HL-60/S4 treated with retinoic acid at 250 ng/mL for 4 days and 3 days (cell line): Measurements from ENCODE around the gene FAF1.

Experiments used
- in situ Hi-C: fragments of 300-500 bp; cut with MboI; formaldehyde crosslinking; loops from 2 replicates; pipeline ENCODE4 v1.7.0; 2022; ENCODE audit warnings: low sequenced_read_pairs

FAF1 gene

DNA sequence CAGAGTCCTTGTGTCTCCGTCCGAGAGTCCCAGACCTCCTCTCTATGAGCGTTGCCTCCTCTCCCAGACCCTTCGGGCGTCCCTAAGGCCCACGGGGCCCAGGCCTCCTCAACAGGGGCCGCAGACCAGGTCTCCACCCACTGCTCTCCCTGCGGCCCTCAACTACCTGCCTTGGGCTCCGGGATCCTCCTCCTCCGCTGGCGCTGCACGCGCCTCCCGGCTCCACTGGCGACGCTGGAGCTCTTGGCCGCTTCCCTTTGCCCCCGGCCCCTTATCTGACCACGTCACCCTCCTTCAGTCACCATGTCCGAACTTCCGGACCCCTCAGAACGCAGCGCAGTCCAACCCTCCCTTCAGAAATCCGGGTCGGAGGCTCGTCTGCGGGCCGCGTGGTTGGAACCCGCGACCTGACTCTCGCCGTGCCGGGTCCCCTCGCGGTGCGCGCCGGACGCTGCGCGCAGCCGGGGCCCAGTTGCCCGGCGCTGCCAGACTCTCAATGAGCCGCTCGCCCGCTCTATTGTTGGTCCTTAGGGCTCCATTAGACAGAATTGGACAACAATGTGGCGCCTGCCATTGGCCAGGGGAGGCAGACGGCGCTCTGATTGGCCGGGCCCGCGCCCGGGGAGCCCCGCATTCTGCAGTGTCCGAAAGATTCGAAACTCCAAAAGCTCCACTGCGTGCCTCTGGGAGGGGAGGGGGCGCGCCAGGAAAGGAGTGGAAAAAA is 537.0 kb downstream of the FAF1 start, which contains the start of gene DMRTA2:
Gene DMRTA2, minus strand, starts transcription at position 498 of the 724 bp plus-strand sequence. CDS start 1,907 bp downstream, outside the sequence.
- in situ Hi-C loops = no loop called here

DNA sequence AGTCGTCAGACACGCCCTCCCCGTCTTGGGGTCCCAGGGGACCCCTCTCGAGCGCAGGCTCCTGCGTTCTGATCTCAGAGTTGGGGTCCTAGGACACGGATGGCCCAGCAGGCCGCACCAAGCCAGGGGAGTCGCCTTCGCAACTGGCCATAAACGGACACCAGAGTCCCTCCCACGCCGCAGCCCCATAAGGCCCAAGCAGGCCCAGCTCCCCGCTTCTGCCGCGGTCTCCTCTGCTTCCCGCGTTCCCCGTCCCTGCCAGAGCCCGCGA is 537.5 kb downstream of the FAF1 start:
- in situ Hi-C loops = no loop called here

DNA sequence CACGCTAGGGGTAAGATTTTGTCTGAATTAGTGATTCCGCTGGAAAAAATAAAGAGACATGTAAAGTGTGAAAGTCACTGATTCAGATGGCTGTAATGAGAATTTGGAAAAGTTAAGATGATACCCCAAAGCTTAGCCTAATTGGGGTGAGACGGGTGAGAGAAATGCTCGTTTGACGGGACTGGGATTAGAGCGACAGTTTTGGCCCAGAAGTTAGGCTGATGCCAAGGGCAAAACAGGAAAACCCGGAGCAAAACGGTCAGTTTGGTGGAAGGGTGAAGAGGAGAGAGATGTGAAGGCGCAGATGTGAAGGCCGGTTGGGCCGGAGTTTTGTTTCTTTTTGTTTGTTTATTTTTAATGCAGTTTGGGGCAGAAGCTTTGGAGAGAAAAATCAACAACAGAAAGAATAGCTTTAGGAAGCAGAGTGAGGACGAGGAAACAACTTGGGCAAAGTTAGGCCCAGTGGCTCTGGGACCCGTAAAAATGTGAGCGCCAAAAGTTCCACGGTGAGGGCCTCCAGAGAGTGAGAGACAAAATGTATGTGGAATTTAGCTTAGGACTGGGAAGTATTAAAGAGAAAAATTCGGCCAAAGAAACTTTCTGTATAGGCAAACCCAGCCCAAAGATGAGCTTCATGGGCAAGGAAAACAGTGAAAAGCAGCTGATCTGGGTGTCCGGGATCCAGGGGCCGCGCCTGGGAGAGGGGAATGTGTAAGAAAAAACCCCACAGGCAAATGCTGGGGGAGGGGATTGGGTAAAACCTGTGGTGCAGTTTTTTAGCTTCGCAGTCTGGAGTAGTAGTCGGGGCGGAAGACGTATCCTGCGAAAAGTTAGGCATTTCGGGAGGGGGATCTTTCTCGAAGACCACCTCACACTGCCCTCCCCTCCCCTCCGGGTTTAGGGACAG is 538.0 kb downstream of the FAF1 start:
- in situ Hi-C loops = no loop called here

DNA sequence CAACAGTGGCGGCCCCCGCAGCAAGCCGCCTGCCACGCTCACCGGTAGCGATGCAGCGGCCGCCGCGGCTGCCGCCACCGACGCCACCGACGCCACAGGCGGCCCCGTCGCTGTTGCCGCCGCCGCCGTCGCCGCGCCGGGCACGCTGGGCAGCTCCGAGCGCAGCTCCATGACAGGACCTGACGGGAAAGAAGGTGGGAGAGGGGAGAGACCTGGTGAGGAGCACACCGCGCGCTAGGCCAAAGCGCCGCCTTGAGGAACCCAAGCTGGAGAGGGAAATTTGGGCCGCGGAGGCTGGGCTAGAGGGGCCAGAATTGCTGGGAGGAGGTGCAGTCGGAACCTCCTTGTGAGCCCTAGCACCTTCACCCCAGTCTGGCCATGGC is 538.7 kb downstream of the FAF1 start:
- in situ Hi-C loops = no loop called here

DNA sequence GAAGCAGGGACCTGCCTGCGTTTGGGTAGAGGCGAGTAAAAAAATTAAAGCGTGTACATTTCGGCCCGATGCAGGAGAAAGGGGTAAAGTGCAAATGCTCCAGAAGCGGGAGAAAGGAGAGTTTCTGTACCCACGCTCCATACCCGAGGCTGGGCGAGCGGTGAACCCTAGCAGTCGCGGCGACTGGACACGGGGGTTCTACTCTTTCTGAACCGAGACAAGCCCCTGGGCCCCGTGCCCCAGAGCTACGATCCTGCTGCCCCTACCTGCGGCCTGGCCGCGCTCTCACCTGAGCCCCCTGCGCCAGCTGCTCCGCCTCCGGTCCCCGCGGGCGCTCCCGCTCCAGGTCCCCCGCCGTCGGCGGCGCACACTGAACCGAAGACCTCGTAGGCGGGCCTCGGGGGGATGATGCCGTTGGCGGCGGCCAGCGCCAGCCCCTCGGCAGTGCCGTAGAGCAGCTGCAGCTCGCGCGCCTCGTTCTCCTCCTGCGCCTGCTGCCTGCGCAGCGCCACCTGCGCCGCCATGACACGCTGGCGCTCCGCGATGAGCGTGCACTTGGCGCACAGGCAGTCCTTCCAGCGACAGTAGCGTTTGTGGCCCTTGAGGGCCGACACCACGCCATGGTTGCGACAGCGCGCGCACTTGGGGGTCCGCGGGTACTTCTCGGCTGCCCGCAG is 539.2 kb downstream of the FAF1 start:
- in situ Hi-C loops = no loop called here

DNA sequence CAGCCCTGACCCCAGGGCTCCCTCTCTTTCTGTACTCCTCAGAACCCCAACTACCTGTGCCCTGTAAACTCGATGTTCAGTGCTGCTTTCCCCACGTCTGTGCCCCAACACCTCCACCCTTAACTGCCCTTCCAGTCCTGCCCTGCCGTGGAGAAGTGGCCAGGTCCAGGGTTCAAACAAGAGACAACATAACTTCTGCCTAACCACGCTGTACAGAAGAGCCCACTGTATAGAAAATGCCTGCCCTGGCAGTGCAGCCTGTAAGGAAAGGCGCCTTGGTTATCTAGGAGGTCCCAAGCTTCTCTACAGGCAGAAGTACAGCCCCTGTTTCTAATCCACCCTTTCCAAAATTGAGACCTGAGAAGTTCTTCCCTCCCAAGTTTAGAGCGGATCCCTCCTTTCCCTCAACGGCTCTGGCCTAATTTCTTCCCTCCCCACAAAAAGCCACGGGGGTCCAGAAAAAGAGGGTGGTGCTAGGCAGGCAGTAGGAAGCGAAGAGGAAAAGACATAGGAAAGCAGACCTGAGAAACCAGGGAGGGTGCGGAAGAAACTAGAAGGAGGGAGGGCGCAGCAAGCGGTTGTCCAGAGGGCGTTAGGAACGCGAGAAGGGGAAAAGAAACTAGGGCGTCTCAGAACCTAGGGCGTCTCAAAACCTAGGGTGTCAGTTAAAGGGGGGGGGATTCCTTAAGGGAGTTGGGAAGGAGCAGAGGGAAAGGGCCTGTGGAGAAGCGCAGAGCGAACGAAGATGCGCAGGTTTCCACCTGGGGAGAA is 540.0 kb downstream of the FAF1 start:
- in situ Hi-C loops = no loop called here

DNA sequence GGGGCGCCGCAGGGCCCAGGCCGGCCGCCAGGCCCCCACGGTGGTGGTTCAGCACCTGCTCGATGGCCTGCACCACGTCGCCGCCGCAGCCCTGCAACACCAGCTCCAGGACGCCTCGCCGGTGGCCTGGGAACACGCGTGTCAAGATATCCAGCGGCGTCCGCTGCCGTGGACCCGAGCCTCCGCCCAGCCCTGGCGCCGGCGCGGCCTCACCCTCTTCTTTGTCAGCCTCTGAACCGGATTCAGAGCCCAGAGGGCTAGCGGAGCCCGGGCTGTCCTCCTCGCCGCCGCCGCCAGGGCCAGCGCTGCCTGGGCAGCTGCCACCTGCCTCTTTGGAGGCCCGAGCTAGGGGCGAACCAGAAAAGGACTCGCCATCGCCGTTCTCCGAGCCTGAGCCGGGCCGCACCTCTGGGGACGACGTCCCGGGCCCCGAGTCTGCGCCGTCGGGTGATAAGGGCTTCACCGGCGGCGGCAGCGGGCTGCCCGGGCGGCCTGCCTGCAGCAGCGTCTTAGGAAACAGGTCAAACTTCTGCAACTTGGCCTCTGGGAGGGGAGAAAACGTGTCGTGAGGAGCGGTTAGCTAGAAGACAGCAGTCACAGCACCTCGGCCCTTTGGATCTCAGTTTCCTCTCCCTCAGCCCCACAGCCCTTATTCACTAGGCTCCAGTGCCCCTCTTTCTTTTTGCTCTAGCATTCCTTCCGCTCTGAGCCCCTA is 540.7 kb downstream of the FAF1 start:
- in situ Hi-C loops = no loop called here

DNA sequence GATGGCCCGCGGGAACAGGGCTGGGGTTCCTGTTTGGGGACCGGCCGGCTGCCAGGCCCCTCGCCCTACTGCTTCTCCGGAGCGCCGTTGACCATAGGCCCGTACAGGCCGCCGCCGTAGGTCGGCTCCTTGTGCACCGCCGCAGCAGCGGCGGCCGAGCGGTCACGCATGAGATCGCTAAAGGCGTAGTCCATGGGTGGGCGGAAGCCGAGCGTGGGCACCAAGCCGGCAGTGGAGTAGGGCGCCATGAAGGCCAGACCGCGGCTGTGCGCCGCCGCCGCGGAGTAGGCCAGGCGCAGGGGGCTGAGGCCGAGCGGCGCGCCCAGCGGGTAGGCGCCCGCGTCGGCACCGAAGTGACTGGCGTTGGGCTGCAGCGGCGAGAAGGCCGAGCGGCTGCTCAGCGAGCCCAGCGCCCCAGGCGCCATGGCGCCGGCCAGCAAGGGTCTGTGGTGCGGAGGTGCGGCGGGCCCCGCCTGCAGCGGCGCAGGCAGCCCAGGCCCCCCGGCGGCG is 541.4 kb downstream of the FAF1 start:
- in situ Hi-C loops = no loop called here

DNA sequence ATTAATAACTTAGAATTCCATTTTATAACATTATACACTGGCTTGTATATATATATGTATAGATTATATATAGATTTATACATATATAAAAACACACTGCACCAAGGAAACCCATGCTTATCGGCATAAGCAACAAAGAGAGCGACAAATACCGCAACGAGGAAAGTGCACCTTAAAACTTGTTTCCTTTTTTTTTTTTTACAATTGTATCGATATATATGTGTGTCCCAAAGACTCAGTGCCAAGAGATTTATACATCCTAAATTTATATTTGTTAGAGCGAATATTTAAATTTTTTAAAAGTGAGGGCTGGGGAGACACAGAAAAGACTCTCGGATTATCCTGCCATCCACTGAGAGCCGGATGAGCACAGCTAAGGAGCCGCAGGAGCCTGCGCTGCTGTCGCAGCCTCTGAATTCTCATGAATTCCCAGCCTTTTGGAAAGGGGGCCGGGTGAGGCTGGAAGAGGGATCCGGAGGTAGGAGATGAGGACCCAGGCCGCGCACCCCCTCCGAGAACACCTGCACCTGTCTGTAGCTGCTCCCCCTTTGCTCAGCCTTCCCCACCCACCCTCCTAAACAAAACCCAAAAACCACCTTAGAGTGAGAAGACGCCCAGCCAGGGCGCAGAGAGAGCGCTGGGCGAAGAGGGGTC is 542.0 kb downstream of the FAF1 start:
- in situ Hi-C loops = no loop called here

DNA sequence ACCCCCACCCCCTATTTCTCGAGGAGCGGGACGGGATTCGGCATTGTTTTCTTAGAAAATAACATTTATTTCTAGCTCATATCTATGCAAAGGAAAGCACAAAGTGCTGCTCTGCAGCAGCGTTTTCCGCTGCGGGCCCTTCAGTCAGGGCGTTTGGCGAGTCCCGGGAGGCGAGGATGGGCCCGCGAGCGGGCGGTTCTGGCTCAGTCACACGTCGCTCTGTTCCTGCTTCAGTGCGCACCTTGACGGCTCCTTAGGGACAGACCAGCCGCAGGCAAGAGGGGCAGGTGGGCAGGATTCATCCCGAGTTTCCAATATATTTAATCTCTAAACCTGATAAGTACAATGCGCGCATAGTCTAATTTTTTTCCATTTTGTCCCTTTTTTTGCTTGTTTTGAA is 542.6 kb downstream of the FAF1 start:
- in situ Hi-C loops = no loop called here

DNA sequence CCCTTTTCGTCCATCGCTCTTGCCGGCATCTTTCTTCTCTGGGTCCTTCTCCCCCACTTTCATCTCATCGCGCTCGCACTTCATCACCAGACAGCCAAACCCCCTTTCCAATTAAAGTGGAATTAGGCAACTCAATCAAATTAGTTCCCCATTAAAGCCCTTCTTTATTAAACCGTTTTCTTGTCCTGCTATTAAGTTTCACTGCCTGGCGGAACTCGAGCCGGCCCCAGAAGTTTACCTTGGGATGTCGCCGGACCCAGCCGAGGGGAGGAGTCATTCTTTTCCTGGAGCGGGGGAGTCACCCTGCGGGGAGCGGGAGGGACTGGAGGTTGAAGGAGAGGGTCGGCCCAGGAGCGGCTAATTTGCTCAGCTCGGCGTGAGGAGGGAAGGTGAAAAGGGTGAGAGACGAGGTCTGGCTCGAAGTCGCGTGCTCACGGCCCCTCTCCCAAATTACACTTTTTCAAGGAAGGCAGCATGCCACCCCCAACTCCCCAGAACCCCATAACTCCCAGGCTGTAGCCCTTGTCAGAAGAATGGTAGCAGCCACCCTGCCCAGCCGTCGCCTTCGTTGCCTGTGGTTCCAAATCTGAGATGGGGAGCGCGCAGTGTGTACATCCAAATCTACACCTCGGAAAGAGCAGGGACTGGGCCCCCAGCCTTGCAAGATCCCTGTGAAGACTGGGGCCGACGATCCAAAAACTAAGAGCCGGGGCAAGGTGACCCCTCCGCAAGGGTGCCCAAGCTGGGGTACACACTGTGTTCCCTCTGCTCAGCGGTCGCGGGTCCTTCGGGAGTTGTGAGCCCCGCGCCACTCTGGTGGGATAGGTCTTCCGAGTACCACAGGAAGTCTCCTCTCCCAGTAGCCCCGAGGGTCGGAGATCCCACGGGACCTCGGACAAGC is 543.3 kb downstream of the FAF1 start:
- in situ Hi-C loops = no loop called here

DNA sequence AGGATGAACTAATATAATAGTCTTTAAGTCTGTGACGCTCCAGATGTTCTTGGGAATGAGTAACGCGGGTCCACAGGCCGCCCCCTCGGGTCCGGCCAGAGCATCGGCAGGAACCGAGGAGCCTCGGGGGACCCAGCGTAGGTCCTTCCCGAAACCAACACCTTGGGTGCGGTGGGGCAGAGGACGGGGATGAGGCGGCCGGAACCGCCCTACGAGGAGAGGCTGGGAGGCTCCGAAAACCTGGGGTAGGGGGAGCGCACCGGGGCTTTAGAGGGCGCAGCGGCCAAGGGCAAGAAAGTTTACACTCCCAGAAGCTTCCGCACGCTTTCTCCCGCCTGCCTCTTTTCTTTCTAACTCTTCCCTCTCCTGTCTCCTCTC is 543.9 kb downstream of the FAF1 start:
- in situ Hi-C loops = no loop called here

DNA sequence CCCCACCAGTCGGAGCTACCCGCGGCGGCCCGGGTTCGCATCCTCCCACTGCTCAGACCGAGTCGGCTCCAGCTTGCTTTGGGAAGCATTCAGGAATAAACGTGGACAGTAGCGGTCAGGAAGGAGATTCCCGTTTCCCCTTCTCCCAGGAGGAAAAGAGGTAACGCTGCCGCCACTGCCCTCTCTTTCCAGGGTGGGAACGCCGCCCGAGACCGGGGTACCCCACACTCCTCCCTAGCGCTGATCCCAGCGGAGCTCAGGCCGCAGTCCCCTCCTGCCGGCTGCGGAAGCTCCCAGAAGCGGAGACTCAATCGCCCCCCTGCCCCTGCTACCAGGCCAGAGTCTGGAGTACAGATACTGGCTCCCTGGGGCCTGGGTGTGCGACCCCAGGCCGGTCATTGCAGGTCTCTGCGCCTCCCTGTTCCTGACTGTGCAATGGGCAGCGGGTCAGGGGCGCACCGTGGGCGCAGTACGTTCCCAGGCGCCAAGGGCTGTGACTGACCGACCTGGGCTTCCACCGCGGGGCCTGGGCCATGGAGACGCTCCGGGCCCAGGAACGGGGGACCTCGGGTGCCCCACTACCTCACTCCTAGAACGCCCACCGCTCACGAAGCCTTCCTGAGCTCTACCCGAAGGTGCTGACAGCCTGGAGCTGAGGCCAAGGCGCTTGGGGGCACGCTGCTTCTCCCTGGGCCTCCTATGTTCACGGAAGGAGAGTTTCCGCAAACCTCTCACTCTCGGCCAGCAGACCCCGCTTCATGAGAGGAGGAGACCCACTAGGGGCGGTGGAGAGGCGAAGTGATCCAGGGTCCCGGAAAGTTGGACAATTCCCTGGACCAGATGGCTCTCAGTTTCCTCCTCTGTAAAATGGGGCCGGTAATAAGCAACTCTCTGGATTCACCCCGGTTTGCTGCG is 544.6 kb downstream of the FAF1 start:
- in situ Hi-C loops = no loop called here

DNA sequence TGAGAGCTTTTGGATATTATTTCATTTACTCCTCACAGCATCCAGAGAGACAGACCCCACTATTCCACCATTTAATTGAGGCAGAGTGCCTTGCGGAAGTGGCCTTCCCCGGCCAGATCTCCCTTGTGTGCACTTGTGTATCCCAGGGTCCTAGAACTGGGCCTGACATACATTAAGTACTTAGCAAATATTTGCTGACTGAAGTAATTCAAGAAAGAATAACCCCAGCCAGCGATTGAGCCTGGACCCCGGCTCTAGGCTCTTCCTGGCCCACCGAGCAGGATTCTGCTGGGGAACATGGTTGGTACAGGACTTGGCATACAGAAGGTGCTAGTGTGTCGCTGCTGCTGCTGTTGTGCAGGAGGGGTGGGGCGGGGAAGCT is 545.2 kb downstream of the FAF1 start:
- in situ Hi-C loops = no loop called here

DNA sequence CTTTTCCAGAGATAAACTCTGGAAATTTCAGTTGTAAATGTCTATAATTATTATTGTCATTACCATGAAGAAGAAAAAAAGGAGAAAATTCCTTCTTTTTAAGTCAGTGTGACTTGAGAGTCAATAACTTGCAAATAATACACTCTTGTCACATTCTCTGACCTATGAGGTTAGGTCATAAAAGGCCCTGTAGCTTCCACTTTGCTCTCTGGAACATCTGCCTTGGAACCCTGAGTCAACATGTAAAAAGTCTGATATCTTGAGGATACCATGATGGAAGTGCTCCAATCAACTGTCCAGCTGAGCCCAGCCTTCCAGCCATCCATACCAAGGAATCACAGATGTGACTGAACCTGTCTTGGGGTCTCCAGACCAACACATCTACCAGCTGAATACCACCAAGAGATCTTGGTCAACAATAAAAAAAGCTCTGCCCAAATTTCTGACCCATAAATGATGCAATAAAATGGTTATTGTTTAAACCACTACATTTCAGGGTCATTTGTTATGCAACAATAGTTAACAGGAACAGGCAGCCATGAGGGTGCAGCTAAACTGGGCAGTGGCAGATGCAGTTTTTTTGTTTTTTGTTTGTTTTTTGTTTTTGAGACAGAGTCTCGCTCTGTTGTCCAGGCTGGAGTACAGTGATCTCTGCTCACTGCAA is 547.1 kb downstream of the FAF1 start:
- in situ Hi-C loops = no loop called here

DNA sequence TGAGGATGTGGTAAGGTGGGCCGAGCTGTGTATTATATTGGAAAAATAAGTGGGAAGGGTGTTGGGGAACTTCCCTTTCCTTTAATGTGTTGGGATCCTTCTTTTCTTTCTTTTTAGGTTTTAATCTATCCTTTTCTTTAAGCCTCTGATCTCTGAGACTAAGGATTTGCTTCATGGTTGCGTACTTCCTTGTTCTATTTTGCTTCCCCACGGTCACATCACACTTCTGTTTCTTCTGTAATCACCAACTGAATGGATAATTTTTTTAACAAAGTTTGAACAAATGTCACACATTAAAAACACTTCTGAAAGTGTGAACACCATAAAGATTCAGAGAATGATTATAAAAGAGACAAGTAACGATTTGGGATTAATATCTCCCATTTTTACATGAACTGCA is 554.3 kb downstream of the FAF1 start:
- in situ Hi-C loops = no loop called here

DNA sequence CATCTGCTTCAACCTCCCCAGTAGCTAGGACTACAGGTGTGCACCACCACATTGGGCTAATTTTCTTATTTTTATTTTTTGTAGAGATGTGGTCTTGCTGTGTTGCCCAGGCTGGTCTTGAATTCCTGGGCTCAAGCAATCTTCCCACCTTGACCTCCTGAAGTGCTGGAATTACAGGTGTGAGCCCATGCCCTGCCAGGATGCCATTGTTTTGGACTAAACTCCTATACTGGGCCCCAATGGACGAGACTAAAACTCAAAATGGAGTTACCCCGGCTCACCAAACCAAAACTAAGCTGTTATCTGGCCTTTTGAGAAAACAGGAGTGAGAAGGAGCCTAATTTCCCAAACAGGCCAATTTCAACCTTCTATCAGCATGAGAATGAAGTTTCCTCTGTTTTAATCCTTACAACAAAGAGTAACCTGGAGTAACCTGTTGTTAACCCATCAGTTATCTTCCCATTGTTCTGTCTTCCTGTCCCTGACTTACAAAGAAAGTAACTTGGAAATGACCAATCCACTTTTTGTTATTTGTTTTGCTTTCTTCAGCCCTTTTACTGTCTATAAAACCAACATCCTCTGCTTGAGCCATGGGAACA is 566.4 kb downstream of the FAF1 start:
- in situ Hi-C loops = no loop called here
